ENCODE data around the gene SPIN4. TPM values are rescaled to one million over a fixed set of nuclear protein-coding genes. Genes with fewer than 3 reads are reported as not detected.
A peak's percentile ranks its signal among the peaks of the same experiment; 100 is the strongest.

Gene SPIN4
- total RNA-seq, 4 donors from 2014 or later, result 0.24 to 1.2 (median 0.52) TPM; not detected in 1

DNA sequence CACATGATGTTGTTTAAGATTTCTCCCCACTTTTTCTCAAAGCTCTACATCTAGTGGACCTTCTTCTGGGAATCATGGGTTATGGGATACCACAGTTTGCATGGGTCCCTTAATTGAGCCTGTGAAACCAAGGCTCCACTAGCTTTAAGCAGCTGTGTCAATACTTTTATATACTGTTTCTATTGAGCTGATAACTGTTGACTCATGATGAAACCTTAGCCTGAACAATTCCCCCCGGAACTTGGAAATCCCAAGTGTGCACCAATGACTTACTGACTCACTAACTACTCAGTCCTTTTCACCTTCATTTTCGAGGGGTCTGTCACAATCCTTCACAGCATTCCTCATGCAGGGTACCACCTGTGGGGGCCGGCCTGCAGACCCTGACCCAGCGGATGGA is 12.7 kb upstream of the SPIN4 start:
- no peaks in the 10 kb centered on the region for H3K4me1 ChIP-seq
- H3K9me3 ChIP-seq, result peaks cover 0 to 3% (median 0%) of the 10 kb centered on the region in 3 donors
- no peak for DNase-seq
- no peaks in the 10 kb centered on the region for H3K27me3 ChIP-seq
- no peak overlapping the region for H3K27ac ChIP-seq
- H3K4me3 ChIP-seq, result no peak overlapping the region
- no peaks in the 10 kb centered on the region for H3K36me3 ChIP-seq
- no peak for ATAC-seq
- in situ Hi-C loops (cut with MboI; ENCODE audit: low sequenced_read_pairs in 4 of 4) (no loop called here), intact Hi-C loops (cut with DNase I; ENCODE audit: low total_unique reads) (no loop called here)
- TF ChIP-seq POLR2A (IDR thresholded peaks at IDR 0.05), result no peak
- TF ChIP-seq, protein P1, sequence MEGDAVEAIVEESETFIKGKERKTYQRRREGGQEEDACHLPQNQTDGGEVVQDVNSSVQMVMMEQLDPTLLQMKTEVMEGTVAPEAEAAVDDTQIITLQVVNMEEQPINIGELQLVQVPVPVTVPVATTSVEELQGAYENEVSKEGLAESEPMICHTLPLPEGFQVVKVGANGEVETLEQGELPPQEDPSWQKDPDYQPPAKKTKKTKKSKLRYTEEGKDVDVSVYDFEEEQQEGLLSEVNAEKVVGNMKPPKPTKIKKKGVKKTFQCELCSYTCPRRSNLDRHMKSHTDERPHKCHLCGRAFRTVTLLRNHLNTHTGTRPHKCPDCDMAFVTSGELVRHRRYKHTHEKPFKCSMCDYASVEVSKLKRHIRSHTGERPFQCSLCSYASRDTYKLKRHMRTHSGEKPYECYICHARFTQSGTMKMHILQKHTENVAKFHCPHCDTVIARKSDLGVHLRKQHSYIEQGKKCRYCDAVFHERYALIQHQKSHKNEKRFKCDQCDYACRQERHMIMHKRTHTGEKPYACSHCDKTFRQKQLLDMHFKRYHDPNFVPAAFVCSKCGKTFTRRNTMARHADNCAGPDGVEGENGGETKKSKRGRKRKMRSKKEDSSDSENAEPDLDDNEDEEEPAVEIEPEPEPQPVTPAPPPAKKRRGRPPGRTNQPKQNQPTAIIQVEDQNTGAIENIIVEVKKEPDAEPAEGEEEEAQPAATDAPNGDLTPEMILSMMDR (IDR thresholded peaks at IDR 0.05 in 4 of 5, conservative IDR thresholded peaks at IDR 0.05 in 1 of 5), result no peak

DNA sequence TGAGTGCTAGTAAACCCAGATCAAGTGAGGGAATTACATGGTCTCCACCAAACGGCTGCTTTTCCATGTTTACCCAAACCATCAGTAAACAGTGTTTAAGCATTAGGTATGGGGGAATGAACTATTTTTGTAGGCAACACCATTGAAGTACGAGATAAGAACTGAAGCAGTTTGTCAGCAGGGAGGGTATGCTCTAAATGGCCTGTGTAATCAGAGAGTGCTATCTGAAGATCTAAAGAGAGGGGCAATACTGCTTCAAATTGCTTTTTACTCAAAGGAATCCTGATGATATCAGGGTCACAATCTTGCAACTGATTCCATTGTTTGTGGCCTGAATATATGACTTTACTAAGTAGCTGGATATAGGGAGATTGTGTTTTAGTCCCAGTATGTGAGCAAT is 10.4 kb upstream of the SPIN4 start:
- Histone ChIP-seq H3K36me3 (no peaks in the 10 kb centered on the region), H3K4me1 (no peaks in the 10 kb centered on the region), H3K4me3 (no peak overlapping the region), H3K27ac (no peak overlapping the region), H3K9me3 (peaks cover 0 to 3% (median 0%) of the 10 kb centered on the region in 3 donors), H3K27me3 (no peaks in the 10 kb centered on the region)
- TF ChIP-seq, protein P1 (IDR thresholded peaks at IDR 0.05 in 4 of 5, conservative IDR thresholded peaks at IDR 0.05 in 1 of 5), result no peak
- TF ChIP-seq POLR2A (IDR thresholded peaks at IDR 0.05), result no peak
- no peak for DNase-seq
- intact Hi-C loops (cut with DNase I; ENCODE audit: low total_unique reads) (no loop called here), in situ Hi-C loops (cut with MboI; ENCODE audit: low sequenced_read_pairs in 4 of 4) (no loop called here)
- no peak for ATAC-seq

DNA sequence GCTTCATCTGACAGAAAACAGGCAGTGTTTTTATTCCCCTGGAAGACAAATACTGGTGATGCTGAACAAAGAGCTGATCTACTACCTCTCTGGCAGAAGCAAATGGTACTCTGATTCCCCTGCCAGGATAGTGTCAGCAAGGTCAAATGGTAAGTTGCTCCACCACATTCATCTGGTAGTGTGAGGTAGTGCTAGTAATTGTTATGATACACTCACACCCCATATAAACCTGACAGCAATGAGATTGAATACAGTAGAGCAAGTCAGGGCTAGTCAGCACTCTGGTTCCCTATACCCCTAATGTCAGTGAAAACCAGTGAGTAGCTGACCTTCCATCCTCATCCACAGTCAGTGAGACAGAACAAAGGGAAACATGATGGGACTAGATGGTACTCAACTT is 3.4 kb upstream of the SPIN4 start:
- Histone ChIP-seq H3K36me3 (no peaks in the 10 kb centered on the region), H3K9me3 (no peaks in the 10 kb centered on the region), H3K27me3 (no peaks in the 10 kb centered on the region), H3K27ac (no peak overlapping the region), H3K4me1 (no peaks in the 10 kb centered on the region), H3K4me3 (no peak overlapping the region)
- ATAC-seq (no peak), DNase-seq (no peak)
- TF ChIP-seq, protein P1 (IDR thresholded peaks at IDR 0.05 in 4 of 5, conservative IDR thresholded peaks at IDR 0.05 in 1 of 5), result no peak
- no peak for TF ChIP-seq POLR2A (IDR thresholded peaks at IDR 0.05)
- intact Hi-C loops (cut with DNase I; ENCODE audit: low total_unique reads) (loop anchor here (5.0 kb wide), 1 partner anchor 403 kb away; no protein-coding TSS in a partner anchor), in situ Hi-C loops (cut with MboI; ENCODE audit: low sequenced_read_pairs in 4 of 4) (no loop called here)

DNA sequence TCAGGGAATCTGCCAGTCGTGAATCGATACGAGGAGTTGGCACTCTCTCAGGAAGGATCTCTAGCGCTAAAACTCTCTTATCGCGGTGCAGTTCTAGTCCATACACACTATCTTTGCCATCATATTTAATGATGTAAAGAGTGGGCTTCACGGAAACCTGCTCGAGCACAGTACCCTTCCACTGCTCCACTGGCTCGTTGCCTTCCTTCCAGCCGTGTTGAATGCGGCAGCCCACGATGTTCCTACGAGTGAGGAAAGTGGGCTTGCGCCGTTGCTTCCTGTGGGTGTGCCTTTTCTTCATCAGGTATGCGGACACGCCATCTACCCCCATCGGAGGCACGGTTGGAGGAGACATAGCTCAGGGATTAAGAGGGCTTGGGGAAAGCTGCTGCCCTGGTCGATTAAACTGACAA is 661 bp downstream of the SPIN4 start:
- peak overlapping the region in 1 of 4 donors; percentile 54 for H3K27ac ChIP-seq
- in situ Hi-C loops (cut with MboI; ENCODE audit: low sequenced_read_pairs in 4 of 4), result no loop called here
- ATAC-seq, result no peak
- intact Hi-C loops (cut with DNase I; ENCODE audit: low total_unique reads), result loop anchor here (5.0 kb wide), 1 partner anchor 407 kb away; no protein-coding TSS in a partner anchor
- H3K27me3 ChIP-seq, result no peaks in the 10 kb centered on the region
- no peaks in the 10 kb centered on the region for H3K9me3 ChIP-seq
- H3K4me1 ChIP-seq, result no peaks in the 10 kb centered on the region
- TF ChIP-seq POLR2A (IDR thresholded peaks at IDR 0.05), result no peak
- TF ChIP-seq, protein P1 (IDR thresholded peaks at IDR 0.05 in 4 of 5, conservative IDR thresholded peaks at IDR 0.05 in 1 of 5), result no peak
- H3K36me3 ChIP-seq, result no peaks in the 10 kb centered on the region
- peak overlapping the region; percentile 58 to 78 (median 63) for H3K4me3 ChIP-seq
- DNase-seq, result no peak

DNA sequence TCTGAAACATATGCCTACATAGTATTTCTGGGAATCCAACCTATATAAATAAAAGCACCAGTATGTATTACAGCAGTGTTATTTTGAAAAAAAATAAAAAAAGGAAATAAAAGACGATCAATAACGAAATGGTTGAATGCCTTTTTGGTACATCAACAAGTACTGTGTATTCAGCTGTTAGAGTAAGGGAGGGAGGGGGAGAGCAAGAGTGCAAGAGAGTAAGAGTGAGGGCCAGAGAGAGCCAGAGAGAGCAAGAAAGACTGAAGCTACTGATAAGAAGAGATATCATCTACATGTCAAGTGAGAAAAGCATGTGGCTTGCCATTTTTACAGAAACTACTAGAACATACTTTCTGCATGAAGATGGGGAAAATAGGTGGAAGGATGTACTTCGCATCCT is 1.8 kb downstream of the SPIN4 start:
- H3K27ac ChIP-seq, result no peak overlapping the region
- no peak overlapping the region for H3K4me3 ChIP-seq
- H3K9me3 ChIP-seq, result no peaks in the 10 kb centered on the region
- no peak for ATAC-seq
- H3K27me3 ChIP-seq, result no peaks in the 10 kb centered on the region
- intact Hi-C loops (cut with DNase I; ENCODE audit: low total_unique reads) (no loop called here), in situ Hi-C loops (cut with MboI; ENCODE audit: low sequenced_read_pairs in 4 of 4) (no loop called here)
- H3K4me1 ChIP-seq, result no peaks in the 10 kb centered on the region
- H3K36me3 ChIP-seq, result no peaks in the 10 kb centered on the region
- no peak for DNase-seq
- TF ChIP-seq, protein P1 (IDR thresholded peaks at IDR 0.05 in 4 of 5, conservative IDR thresholded peaks at IDR 0.05 in 1 of 5), result no peak
- no peak for TF ChIP-seq POLR2A (IDR thresholded peaks at IDR 0.05)

Measured in gastrocnemius medialis (tissue), 4 donors.